ENCODE results near the gene RAB44.
"Not testable (repeated sequence)": the region's sequence is repeated elsewhere in the genome, so short reads cannot be mapped to it uniquely, and the experiment has no call there.

RAB44 gene

GRCh38 chr6:36697481-36697903 is at the start of gene RAB44:
TSS of gene RAB44 (plus strand) at chr6:36697826. CDS start at chr6:36704236, 6,410 bp downstream.
- DNase-seq (ENCODE audit: low read depth in 3 of 3), result no peak

- DNase-seq (ENCODE audit: low read depth in 3 of 3), result no peak
These were observed 48.5 kb upstream of the RAB44 start for GRCh38 chr6:36649086-36649485.

- DNase-seq (ENCODE audit: low read depth in 3 of 3), result no peak
These were observed 47.7 kb upstream of the RAB44 start for GRCh38 chr6:36649701-36650484.

- DNase-seq (ENCODE audit: low read depth in 3 of 3), result no peak
These were observed 46.7 kb upstream of the RAB44 start for GRCh38 chr6:36650848-36651478.

GRCh38 chr6:36651659-36652379 is 45.8 kb upstream of the RAB44 start:
- DNase-seq (ENCODE audit: low read depth in 3 of 3), result no peak

GRCh38 chr6:36654469-36654868 is 43.2 kb upstream of the RAB44 start:
- DNase-seq (ENCODE audit: low read depth in 3 of 3), result not testable (repeated sequence)

GRCh38 chr6:36655085-36655724 is 42.4 kb upstream of the RAB44 start:
- no peak for DNase-seq (ENCODE audit: low read depth in 3 of 3)

- DNase-seq (ENCODE audit: low read depth in 3 of 3), result no peak
These were observed 41.2 kb upstream of the RAB44 start for GRCh38 chr6:36656441-36656840.

GRCh38 chr6:36657271-36657670 is 40.4 kb upstream of the RAB44 start:
- no peak for DNase-seq (ENCODE audit: low read depth in 3 of 3)

GRCh38 chr6:36657942-36658544 is 39.6 kb upstream of the RAB44 start:
- no peak for DNase-seq (ENCODE audit: low read depth in 3 of 3)

GRCh38 chr6:36659271-36659670 is 38.4 kb upstream of the RAB44 start:
- DNase-seq (ENCODE audit: low read depth in 3 of 3), result no peak

- no peak for DNase-seq (ENCODE audit: low read depth in 3 of 3)
These were observed 36.7 kb upstream of the RAB44 start for GRCh38 chr6:36660771-36661471.

- DNase-seq (ENCODE audit: low read depth in 3 of 3), result no peak
These were observed 35.2 kb upstream of the RAB44 start for GRCh38 chr6:36662380-36662779.

GRCh38 chr6:36662827-36663256 is 34.8 kb upstream of the RAB44 start:
- no peak for DNase-seq (ENCODE audit: low read depth in 3 of 3)

- no peak for DNase-seq (ENCODE audit: low read depth in 3 of 3)
These were observed 33.9 kb upstream of the RAB44 start for GRCh38 chr6:36663504-36664446.

- no peak for DNase-seq (ENCODE audit: low read depth in 3 of 3)
These were observed 32.4 kb upstream of the RAB44 start for GRCh38 chr6:36665180-36665579.

GRCh38 chr6:36666287-36666686 is 31.3 kb upstream of the RAB44 start:
- no peak for DNase-seq (ENCODE audit: low read depth in 3 of 3)

GRCh38 chr6:36666826-36667591 is 30.6 kb upstream of the RAB44 start:
- no peak for DNase-seq (ENCODE audit: low read depth in 3 of 3)

- DNase-seq (ENCODE audit: low read depth in 3 of 3), result no peak
These were observed 29.0 kb upstream of the RAB44 start for GRCh38 chr6:36668591-36668990.

Data from stimulated activated CD4-positive, alpha-beta T cell treated with anti-CD3 and anti-CD28 coated beads, TNF-alpha, amount 100 ng/mL, for 4 hours (primary cell).